Measurements from ENCODE around the gene NEURL3.

DNA sequence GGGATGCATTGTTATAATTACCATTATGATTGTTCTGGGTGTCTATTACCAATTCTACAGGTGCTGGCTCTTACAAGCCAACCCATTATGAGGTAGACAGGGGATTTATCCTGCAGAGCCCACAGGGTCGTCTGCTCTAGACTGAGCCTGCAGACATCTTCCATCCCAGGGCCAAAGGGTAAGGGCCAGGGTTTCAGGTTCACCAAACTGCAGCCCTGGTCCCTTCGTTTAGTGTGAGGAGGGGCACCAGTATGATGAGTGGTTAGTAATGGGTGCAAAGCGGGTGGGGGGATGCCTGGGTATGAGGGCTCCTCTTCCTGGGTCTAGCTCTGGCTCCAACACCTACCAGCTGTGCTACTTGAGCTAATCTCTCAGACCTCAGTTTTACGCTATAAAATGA, 30.2 kb upstream of the NEURL3 start:
- TF ChIP-seq CTCF (IDR thresholded peaks at IDR 0.05) (no peak), POLR2A (IDR thresholded peaks at IDR 0.05) (no peak)

Data from adrenal gland (tissue), 5 donors.